GF-D8 (cell line): Measurements from ENCODE around the gene ACSM2A.
"Not testable (repeated sequence)": the region's sequence is repeated elsewhere in the genome, so short reads cannot be mapped to it uniquely, and the experiment has no call there.

Source experiments
- DNase-seq: peaks from one replicate; lab custom pipeline; 2025; lab: John Stamatoyannopoulos, UW

ACSM2A gene

DNA sequence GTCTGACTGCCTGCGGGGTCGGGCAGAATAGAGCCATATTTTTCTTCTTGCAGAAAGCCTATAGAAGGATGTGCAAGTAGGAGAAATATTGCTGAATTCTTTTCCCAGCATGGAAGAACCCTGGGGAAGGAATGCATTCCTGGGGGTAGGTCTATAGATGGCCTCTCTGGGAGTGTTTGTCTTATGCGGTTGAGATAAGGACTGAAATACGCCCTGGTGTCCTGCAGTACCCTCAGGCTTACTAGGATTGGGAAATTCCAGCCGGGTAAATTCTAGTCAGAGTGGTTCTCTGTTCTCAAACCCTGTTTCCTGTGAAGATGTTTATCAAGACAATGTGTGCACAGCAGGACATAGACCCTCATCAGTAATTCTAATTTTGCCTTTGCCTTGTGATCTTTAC, 2.3 kb downstream of the ACSM2A start:
- not testable (repeated sequence) for DNase-seq

DNA sequence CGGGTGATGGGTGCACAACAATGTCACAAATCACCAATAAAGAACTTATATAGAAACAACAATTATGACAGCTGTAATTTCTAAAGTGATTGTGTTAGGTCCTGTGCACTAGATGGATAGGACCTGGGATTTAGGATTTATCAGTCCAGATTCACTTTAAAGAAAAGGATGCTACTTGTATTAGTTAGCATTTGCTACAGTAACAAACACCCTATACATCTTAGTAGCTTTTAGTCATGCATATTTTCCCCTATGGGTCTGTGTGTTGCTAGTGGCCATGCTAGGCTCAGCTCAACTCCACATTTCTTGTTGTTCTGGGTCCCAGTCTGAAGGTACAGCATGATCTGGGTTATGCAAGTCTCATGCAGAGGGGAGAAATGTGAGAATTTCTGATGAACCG, 7.9 kb downstream of the ACSM2A start:
- not testable (repeated sequence) for DNase-seq

DNA sequence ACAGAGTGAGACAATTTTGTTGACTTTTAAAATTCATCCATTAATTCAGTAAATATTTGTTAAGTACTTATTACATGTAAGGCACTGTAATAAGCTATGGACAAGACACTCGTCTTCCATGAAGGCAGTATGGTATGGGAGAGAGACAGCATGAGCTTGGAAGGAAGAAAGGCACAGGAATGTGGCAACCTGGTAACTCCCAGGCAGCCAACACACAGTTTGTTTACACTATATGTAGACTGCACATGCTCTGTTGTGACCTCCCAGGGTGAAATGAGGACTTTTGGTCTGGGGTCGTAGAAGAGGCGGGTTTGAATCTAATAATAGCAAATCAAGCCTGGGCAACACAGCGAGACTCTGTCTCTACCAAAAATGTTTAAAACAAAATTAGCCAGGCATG, 9.0 kb downstream of the ACSM2A start:
- DNase-seq: not testable (repeated sequence)

DNA sequence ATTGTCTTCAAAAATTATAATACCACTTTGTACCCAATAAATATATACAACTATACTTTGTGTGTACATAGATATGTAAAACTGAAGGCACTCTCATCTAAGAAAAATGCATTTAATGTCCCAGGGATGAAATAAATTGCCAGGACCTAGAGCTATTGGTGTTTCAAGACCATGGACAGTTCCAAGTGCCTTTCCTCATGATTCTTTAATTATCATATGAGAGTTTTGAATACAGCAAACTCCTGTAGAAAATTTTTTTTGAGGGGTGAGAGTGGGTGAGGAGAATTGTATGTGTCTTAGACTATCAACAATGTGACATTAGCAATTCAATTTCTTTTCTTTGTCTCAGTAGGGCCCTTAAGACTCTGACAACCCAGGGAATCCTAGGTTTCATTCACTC, 17.6 kb downstream of the ACSM2A start:
- not testable (repeated sequence) for DNase-seq

DNA sequence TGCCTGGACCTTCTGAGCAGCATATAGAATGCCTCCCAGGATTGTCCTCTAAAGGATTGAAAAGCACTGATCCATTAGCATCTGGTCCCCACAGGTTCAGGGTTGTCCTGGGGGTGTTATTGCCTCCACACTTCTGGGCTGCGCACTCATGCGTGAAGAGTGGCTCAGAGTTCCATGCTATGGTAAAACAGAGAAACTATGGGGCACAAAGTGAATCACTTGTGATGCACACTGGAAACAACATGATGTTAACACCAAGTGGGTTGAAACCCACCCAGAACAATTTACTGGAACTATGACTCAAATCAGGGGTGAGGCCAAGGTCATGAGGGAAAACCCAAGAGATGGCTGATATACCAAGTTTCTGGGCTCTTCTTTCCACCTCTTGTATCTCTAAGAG, 18.6 kb downstream of the ACSM2A start:
- not testable (repeated sequence) for DNase-seq

DNA sequence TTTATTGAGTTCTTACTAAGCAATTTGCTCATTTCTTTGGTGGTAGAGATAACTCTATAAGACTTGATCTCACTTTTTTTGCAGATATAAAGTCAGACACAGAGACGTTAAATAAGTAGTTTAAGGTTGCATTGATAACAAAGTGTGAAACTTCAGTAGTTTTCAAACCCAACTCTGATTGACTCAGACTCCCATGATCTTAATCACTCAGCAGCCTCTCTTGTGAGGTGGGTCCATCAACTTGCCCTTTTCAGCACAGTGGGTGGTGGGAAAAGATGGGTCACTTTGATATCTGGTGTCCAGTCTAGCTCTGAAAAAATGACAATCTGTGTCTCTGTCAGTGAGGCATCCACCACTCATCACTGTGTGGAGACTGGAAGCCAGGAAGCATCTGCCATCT, 19.4 kb downstream of the ACSM2A start:
- DNase-seq: not testable (repeated sequence)

DNA sequence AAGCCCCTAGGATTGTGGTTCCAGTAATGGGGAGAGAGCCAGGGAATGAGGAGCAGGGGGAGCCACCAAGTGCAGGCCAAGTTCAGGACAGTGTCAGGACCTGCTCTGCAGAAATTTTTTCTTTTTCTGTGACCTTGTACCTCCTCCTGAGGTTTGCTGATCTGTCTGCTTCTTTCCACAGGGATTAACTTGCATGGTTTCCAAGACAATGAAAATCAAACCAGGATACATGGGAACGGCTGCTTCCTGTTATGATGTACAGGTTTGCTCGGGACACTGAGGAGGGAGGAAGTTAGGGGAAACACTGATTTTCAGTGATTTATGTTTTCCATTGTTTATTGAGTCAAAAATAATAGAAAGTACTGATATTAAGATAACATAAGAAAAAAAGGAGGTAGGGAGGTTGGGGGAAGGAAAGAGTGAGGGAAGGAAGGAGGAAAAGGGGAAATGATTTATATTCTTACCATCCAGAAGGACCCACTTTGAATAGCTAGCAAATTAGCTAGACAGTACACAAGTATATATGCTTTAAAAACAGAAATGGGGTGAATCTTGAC, 25.9 kb downstream of the ACSM2A start:
- not testable (repeated sequence) for DNase-seq

DNA sequence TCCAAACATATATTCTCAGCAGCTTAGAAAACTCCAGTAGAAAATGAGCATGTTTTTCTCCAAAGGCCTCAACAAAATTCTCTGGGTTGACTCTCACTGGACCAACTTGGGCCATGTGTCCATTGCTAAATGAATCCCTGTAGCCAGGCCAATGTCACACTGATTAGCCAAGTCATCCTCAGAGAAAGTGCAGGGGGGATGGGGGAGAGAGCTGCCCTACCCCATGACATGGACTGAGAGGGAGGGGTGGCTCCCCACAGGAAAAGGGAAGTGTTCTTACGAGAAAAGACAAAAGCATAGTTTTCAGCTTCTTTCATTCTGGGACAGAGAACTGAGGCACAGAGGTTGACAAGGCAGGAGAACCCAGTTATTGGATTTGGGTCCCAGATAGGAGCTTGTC, 32.7 kb downstream of the ACSM2A start:
- DNase-seq: not testable (repeated sequence)

DNA sequence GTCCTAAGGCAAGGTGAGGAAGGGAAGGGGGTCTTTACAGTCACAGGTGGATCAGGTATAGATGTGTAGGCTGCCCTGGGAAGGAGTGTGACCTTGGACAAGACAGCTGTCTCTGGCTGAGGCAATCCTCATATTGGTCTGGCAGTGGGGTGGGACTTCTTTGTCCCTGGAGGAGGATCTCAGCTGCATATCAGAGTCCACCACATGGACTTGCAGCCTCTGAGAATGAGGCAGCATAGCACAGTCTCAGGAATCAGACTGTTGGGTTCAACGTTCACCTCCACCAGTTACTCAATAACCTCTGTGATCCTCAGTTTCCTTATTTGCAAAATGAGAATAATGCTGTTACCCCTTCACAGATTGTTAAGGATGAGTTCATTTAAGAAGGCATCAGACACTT, 33.4 kb downstream of the ACSM2A start:
- no peak for DNase-seq

DNA sequence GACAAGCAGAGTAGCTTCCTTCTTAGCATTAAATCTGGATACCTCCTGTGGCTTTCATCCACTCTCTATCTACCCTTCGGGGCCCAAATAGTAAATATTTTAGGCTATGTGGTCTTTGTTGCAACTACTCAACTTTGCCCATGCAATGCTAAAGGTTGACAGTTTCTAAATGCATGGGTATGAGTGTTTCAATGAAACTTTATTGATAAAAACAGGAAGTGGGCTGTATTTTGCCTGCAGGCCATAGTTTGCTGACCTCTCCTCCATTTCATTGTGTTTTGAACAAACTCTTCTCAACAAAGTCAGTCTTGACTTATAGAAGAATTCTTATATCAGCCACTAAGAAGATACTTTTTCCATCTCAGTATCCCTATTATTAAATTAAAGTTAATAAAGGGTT, 34.1 kb downstream of the ACSM2A start:
- no peak for DNase-seq

DNA sequence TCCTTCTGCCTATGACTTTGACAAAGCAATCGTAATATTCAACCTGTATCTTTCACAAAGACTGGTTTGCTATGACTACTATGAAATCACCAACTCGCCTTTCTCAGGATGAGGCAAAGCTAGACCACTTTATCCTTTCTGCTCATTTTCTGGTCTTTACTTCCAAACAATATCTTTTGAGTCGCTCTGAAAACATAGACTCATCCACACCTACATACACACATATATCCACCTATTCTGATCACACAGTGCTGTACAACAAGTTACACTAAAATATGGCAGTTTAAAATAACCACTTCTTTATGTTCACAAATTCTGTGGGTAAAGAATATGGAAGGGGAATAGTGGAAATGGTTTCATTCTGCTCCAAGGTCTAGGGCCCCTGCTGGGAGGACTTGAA, 39.7 kb downstream of the ACSM2A start:
- DNase-seq: not testable (repeated sequence)

DNA sequence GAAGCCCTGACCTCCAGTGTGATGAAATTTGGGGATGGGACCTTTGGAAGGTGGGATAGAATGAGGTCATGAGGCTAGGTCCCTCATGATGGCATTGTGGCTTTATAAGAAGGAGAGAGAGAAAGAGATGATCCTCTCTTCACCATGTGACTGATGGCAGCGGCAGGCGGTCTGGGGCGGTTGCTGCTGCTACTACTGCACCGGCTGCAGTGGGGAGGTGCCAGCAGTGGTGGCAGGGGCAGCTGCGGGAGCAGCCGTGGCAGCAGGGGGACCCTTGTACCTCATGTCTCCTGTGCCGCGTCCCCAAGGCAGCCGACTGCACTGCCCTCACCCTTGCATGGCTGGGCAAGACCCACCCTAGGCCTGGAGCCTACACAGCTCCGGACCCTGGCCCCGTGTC, 40.1 kb downstream of the ACSM2A start:
- not testable (repeated sequence) for DNase-seq

DNA sequence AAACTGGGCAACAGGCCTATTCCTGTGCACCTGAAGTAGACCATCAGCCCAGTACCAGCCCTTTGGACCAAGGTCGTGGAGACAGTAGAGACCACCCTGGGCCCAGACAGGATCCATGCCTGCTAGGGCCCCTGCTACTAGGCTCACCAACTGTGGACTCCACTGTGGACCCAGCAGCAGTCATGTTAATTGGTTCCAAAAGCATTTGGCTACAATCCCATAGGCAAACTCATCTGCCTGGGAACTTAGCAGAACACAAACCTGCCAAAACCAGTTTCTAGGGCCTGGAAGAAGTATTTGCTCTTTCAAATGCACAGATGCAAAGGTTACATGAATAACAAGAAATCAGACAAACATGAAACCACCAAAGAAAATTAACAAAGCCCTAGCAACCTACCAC, 53.1 kb downstream of the ACSM2A start:
- no peak for DNase-seq

DNA sequence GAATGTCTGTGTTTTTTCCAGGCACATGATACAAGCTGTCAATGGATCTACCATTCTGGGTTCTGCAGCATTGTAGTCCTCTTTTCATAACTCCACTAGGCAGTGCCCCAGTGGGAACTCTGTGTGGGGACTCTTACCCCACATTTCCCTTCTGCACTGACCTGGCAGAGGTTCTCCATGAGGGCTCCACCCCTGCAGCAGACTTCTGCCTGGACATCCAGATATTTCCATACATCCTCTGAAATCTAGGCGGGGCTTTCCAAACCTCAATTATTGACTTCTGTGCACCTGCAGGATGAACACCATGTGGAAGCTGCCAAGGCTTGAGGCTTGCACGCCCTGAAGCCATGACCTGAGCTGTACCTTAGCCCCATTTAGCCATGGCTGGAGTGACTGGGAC, 56.0 kb downstream of the ACSM2A start:
- no peak for DNase-seq

DNA sequence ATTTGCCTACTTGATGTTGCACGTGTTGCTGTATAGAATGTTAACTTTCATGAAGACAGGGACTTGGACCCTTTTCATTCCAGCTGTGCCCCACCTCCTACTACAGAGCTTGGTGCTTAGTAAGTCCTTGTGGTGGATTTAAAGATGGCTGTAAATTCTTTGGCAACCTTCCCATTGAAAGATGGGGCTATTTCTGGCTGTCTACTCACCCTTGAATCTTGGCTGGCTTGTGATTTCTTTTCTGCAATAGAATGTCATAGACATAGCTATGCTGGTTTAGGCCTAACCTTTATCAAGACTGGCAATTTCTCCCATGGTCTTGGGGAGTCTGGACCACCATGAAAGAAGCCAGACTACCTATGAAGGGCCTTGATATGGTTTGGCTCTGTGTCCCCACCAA, 59.0 kb downstream of the ACSM2A start:
- DNase-seq: no peak

DNA sequence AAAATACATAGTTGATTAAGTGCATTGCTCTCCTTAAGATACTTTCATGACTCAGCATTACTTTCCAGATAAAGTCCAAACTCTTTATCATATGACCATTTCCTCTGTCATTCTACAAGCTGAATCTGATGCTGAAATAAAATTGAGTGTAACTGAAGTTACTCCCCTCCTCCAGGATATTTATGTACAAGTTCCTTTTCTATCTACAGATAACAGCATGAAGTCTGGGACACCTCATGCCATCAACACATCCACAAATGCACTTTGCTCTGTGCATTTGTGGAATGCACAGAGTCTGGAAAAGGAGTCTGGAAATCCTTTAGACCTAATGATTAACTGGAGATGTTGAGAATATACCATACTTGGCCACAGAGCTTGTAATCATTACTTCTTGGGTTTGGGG, 64.4 kb downstream of the ACSM2A start:
- DNase-seq: no peak

DNA sequence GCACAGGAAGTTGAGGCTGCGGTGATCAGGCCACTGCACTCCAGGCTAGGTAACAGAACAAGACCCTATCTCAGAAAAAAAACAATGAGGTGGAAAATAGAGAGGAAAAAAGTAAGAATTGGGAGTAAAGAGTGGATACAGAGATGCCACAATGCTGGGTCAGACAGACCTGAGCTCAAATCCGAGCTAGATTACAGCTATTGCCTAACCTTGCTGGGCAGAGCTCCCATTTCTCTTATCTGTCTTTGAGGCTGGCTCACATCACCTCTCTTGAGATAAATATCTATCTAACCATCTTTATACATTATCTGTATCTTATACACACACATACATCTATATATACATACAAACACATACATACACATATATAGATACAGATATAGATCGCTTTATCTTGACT, 65.8 kb downstream of the ACSM2A start:
- DNase-seq: no peak

DNA sequence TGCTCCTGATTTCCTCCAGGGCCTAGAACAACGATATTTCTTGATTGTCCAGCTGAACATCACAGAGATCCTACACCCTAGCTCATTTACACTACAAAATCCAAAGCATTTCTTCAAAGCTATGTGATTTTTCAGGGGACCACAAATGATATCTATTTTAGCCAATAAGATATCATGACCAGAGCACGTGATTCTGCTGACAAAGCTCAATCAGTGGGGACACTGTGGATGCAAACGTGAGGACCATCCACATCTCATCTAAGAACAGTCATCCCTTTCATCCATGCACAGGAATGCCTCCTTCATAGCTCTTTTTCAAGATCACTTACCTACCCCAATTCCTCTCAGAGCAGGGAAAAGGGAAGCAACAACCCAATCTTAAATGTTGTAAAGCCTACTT, 67.9 kb downstream of the ACSM2A start:
- DNase-seq: no peak

DNA sequence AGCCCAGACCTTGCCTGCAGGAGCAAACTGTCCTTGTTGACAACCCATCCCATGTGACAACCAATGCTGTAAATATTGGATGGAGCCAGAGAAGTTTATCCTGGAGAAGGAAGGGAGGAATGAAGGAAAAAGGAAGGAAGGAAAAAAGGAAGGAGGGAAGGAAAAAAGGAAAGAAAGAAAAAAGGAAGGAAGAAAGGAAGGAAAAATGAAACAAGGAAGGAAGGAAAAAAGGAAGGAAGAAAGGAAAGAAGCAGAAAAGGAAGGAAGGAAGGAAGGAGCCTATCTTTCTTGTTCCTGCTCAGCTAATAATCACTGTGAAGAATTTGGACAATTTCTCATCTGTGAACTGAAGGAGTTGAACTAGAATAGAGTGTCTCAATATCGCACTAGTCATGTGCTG, 68.8 kb downstream of the ACSM2A start:
- DNase-seq: no peak

DNA sequence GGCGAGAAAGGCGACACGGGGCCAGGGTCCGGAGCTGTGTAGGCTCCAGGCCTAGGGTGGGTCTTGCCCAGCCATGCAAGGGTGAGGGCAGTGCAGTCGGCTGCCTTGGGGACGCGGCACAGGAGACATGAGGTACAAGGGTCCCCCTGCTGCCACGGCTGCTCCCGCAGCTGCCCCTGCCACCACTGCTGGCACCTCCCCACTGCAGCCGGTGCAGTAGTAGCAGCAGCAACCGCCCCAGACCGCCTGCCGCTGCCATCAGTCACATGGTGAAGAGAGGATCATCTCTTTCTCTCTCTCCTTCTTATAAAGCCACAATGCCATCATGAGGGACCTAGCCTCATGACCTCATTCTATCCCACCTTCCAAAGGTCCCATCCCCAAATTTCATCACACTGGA, 80.5 kb downstream of the ACSM2A start:
- not testable (repeated sequence) for DNase-seq

DNA sequence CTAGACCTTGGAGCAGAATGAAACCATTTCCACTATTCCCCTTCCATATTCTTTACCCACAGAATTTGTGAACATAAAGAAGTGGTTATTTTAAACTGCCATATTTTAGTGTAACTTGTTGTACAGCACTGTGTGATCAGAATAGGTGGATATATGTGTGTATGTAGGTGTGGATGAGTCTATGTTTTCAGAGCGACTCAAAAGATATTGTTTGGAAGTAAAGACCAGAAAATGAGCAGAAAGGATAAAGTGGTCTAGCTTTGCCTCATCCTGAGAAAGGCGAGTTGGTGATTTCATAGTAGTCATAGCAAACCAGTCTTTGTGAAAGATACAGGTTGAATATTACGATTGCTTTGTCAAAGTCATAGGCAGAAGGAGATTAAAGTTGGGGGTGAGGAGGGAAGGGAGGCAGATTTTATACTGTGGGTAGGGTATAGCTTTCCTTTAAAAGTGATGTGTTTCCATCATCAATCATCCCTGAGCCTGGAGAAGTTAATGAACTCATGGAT, 81.0 kb downstream of the ACSM2A start:
- not testable (repeated sequence) for DNase-seq

DNA sequence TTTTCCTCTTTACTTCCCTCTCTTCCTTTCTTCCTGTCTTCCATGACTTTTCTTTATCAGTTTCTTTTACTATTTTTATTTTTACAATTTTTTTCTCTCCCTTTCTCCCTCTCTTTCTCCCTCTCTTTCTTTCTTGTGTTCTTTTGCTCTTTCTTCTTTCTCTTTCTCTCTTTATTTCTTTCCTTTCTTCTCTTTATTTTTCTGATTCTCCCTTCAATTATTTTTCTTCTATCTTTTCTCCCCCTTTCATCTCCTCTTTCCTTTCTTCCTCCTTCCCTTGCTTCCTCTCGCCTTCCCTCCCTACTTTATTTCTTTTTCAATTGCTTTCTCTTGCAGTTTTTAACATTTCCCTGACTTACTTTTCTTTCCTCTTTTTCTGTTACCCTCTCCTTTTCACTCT, 85.3 kb downstream of the ACSM2A start:
- not testable (repeated sequence) for DNase-seq
